GM18526 (cell line): ENCODE data around the gene IRF8.

Experiments
- POLR2A ChIP-seq: IDR thresholded peaks from 3 replicates; pipeline ENCODE4 v1.6.1; 2011; ENCODE audit not compliant: insufficient read length; ENCODE audit errors: extremely low read depth

Gene IRF8

DNA sequence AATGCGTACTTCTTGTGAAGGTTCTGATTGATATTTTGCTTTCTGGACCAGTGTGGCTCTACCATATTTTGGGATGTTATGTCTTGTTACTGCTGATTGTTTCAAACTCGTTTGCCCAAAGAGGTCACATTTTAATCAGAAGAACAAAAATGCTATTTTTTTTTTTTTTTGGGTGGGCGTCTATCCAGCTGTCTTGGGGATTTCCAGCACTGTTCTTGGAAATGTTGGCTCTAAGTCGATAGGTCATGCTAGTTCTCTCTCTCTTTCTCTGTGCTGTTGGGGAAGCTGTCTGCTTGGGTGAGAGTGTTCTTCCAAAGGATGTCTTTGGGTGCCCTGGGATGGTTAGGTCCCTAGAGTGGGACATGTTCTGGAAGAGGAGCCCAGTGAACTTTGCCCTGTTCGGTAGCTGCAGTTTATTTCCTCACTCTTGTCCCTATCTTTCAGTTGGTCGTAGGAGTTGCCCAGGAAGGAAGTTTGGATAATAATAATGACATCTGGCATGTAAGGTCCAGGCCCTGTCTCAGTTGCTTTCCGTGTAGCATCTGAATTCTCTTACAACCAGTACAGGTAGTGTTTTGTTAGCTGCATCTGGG is 2.9 kb downstream of the IRF8 start:
- no peak for TF ChIP-seq POLR2A

DNA sequence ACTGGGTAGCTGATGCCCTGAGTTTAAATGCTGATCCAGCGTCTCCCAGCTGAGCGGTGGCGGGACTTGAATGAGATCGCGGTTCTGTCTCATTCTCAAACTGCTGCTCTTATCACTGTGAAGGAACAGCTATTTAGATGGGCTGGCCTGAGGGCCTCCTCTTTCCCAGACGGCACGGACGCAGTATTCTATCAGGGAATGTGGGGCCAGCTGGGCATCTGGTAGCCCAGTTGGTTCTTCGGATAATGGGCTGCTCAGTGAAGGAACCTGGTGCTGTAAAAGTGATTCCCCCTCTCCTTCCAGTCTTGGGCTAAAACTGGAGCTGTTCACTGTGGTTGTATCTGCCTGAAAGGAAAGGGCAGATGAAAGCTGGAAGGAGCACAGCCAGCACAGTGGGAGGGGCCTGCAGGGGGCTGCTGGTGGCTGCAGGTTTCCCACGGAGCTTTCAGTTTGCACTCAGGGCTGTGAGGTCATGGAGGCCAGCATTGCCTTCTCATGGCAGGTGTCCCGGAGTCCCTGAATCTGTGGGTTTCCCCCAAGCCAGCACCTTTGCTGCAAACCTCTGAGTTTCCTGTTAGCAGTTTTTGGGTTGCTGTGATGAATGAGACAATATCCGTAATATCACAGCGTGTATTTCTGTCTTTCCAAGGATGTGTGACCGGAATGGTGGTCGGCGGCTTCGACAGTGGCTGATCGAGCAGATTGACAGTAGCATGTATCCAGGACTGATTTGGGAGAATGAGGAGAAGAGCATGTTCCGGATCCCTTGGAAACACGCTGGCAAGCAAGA is 3.6 kb downstream of the IRF8 start:
- peak; percentile 6 for TF ChIP-seq POLR2A

DNA sequence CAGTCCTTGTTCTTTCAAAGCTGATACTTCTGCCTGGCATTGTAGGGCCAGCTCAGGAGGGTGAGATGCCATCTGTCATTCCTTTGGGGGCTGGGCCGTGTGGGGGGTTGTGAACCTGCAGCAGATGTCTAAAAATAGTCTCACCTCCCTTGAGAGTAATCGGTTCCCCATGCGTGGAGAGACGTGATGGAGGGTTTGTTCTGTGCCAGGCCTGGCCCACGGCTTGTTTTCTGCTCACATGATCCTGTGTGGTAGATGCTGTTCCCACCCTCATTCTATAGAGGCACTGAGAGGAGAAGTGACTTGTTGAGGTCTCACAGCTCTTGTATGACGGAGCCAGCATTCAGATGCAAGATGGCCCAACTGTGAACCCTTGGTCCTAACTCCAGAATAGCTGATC is 4.6 kb downstream of the IRF8 start:
- TF ChIP-seq POLR2A = peak; percentile 40

GRCh38 chr16:85905110-85906095 is 6.4 kb downstream of the IRF8 start:
- TF ChIP-seq POLR2A = peak; percentile 23

GRCh38 chr16:85906349-85906748 is 7.4 kb downstream of the IRF8 start:
- TF ChIP-seq POLR2A = no peak

DNA sequence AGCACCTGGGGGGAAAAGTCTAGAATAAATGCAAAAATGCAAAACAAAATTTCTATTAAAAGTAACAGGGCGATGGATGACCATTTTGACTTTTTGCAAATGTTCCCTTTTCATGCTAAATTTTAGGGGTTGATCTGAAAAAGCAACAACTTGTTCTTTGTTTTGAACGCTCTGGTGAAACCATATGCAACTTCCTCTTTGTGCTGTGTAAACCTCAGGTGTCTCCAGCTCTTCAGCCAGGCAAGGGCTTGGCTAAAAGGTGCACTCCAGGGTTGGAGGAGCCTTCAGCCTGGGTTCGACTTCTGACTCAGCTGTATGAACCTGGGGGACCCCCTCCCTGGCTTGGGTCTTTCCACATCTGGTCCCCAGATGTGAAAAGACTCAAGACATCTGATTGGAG is 9.5 kb downstream of the IRF8 start:
- TF ChIP-seq POLR2A = no peak

- no peak for TF ChIP-seq POLR2A
Observed at GRCh38 chr16:85908889-85909589, 10.1 kb downstream of the IRF8 start.

DNA sequence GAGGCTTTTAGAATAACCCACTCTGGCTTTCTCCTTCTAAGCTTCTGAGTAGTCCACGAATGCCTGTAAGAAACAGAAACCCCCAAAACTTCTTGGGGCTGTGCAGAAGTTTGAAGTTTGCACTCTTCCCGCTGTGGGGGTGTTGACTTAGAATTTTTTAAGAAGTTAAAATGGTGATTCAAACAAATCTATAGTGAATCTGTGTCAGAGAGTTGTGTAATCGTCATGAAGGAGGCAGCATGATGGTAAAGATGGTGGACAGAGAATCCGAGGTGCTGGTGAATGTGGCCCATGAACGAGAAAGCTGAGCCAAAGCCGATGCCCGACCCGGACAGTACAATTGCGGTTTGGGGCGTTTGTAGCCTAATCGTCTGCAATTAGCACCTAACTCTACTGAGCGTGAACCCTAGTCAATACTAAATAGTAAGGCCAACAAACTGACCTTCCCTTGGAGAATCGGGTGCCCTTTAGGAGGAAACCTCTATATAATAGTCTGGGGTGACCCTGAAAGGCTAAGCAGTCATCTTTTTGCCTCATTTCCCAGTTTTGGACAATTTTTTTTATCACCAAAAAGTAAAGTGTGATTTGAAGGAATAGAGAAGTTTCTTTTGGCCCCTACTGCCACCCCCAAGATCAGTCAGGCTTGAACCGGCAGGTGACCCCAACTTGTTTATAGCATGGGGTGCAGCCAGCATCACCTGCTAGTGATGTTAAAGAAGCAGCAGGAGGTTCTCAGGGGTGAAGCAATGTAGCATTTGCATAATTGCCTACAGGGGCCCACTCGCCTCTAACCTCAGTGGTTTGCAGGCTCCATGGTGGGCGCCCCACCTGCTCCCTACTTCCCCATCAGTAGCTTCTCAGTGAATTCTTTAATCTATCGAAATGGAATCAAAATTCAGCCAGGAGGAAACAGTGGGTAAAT is 11.2 kb downstream of the IRF8 start:
- TF ChIP-seq POLR2A = no peak

DNA sequence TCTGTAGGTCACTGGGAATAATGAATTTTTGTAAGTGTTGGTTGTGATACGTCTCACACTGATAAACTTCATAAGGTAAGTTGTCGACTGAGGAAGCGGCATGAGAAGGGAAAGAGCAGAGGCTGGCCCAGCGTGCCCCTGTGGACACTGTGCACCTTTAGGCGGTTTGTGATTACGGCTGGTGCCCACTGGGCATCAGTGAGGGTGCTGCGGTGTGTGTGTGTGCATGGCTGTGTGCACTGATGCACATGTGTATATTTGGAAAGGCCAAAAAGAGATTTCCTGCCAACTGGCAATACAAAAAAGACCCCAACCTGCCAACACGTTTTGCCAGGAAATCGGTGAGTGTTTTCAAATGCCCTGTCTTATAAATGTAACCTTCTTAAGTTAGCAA is 11.9 kb downstream of the IRF8 start:
- TF ChIP-seq POLR2A = no peak

DNA sequence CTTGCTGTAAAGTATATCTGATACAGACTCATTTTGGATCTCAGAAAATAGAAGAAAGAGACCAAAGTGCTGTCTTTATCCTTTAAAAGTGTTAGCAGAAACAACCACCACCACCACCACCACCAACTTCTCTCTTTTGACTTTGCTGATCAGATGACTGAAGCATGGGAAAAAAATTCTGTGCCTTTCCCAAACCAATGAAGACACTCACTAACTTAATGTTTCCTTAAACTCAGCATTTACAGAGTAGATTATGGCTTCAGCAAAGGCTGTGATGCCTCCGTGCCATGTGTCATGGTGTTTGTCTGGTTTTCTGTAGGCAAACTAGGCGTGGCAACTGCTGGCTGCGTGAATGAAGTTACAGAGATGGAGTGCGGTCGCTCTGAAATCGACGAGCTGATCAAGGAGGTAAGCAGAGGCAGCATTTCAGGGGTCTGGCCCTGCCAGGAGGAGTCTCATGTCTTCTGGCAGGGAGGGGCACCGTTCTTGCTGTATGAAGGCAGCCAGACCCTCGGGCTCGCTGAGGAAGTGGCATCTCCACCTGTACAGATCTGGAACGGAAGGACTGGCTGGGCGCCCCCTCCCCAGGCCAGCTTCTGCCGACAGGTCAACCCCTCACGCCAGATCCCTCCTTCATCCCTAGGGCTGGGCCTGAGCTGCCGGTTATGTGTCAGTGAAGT is 12.4 kb downstream of the IRF8 start:
- TF ChIP-seq POLR2A = no peak

GRCh38 chr16:85912211-85912974 is 13.4 kb downstream of the IRF8 start:
- no peak for TF ChIP-seq POLR2A

- no peak for TF ChIP-seq POLR2A
Observed at GRCh38 chr16:85913141-85913601, 14.2 kb downstream of the IRF8 start.
